HCT116 (cell line): Measurements from ENCODE around the gene ALKBH8.

Source experiments
- CBX3 ChIP-seq: IDR thresholded peaks from 2 replicates; pipeline ENCODE4 v1.6.1; 2012; ENCODE audit warnings: low read depth
- CTCF ChIP-seq, 3 experiments: fragments of 200-600 bp in 1 of 3; sonication (generic) in 1 of 3; IDR thresholded peaks in 2 of 3; conservative IDR thresholded peaks in 1 of 3; 2 replicates each; pipeline ENCODE4 v1.5.1; 2012 to 2017; ENCODE audit warnings: low read depth in 2 of 3, low read length in 2 of 3, antibody characterized with exemption in 1 of 3, borderline replicate concordance in 1 of 3, control low read depth in 1 of 3, mild to moderate bottlenecking in 1 of 3, mixed read lengths in 1 of 3, mixed run types in 1 of 3, moderate library complexity in 1 of 3; ENCODE audit not compliant: insufficient read depth in 1 of 3
- EZH2 ChIP-seq: fragments of 200-600 bp; sonication (generic); IDR thresholded peaks from 2 replicates; pipeline ENCODE4 v1.6.1; 2017; ENCODE audit warnings: antibody characterized with exemption, mixed run types
- EZH2phosphoT487 ChIP-seq: fragments of 200-600 bp; IDR thresholded peaks from 2 replicates; pipeline ENCODE4 v1.6.1; 2018; ENCODE audit warnings: antibody characterized with exemption, borderline replicate concordance
- JUND ChIP-seq: IDR thresholded peaks from 2 replicates; pipeline ENCODE4 v1.6.1; 2012
- MAX ChIP-seq: IDR thresholded peaks from 2 replicates; pipeline ENCODE4 v1.6.1; 2012
- POLR2A ChIP-seq: IDR thresholded peaks from 2 replicates; pipeline ENCODE4 v1.7.0; 2011; ENCODE audit warnings: borderline replicate concordance; ENCODE audit not compliant: insufficient read depth, insufficient read length; ENCODE audit errors: extremely low read depth
- POLR2AphosphoS5 ChIP-seq: IDR thresholded peaks from 2 replicates; pipeline ENCODE4 v1.6.1; 2011; ENCODE audit warnings: mild to moderate bottlenecking, low read depth, low read length, moderate library complexity
- SP1 ChIP-seq: IDR thresholded peaks from 2 replicates; pipeline ENCODE4 v1.6.1; 2012; ENCODE audit warnings: low read depth
- TCF7L2 ChIP-seq: IDR thresholded peaks from 2 replicates; pipeline ENCODE4 v1.7.0; 2011; ENCODE audit warnings: borderline replicate concordance, inconsistent platforms; ENCODE audit not compliant: insufficient read depth, insufficient read length; ENCODE audit errors: extremely low read depth
- YY1 ChIP-seq: IDR thresholded peaks from 2 replicates; pipeline ENCODE4 v1.6.1; 2011; ENCODE audit warnings: low read length, low read depth, moderate library complexity, mild to moderate bottlenecking; ENCODE audit not compliant: insufficient replicate concordance; ENCODE audit errors: extremely low read depth

- TF ChIP-seq CTCF (IDR thresholded peaks at IDR 0.05 in 2 of 3, conservative IDR thresholded peaks at IDR 0.05 in 1 of 3; ENCODE audit: borderline replicate concordance in 1 of 3, insufficient read depth in 1 of 3, low read depth in 2 of 3, low read length in 2 of 3), result no peak
- TF ChIP-seq CBX3, result peak; percentile 31; the same call in 1 of the 2 replicates
- TF ChIP-seq TCF7L2, result no peak
- TF ChIP-seq EZH2phosphoT487, result no peak
- no peak for TF ChIP-seq EZH2
- no peak for TF ChIP-seq POLR2AphosphoS5
- no peak for TF ChIP-seq JUND
- no peak for TF ChIP-seq POLR2A
- peak; percentile 41; the same call in 1 of the 2 replicates for TF ChIP-seq SP1
- no peak for TF ChIP-seq YY1
- no peak for TF ChIP-seq MAX
These were observed 3.8 kb downstream of the ALKBH8 start for GRCh38 chr11:107561688-107562087.
